ENCODE results near the gene FNDC1.

Gene FNDC1

DNA sequence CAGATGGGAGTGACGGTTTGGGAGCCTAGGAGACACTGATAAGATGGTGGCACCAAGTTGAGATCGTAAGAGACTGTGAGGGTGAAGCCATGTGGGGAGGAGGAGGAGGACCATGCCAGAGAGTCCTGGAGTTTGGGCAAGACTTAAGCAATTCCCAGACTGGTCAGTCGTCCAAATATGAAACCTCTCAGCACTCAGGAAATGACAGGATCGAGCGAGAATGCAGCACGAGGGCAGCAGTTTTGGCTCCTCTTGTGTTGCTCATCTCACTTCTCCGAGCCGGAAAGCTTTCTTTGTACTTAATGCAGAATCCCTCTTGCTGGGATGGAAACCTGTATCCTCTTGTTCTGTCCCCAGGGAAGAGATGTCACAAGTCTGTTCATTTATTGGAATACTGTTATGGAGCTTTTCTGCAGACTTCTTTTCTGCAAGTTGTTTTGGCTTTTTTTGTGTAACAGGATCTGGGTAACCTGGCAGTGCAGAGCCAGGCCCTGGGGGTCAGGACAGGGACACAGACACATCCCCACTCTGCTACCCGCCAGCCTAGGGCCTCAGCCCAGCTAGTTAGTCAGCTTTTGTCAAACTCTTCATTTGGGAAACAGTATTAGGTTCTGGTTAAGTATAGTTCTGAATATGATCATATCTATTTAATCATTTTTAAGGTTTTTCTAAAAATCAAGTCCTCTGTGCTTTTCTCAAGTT lies 34.3 kb downstream of the FNDC1 start:
- no peak overlapping the region for H3K27ac ChIP-seq
- TF ChIP-seq CTCF (IDR thresholded peaks at IDR 0.05) (no peak), ZFX (IDR thresholded peaks at IDR 0.05; ENCODE audit: borderline replicate concordance) (no peak)

DNA sequence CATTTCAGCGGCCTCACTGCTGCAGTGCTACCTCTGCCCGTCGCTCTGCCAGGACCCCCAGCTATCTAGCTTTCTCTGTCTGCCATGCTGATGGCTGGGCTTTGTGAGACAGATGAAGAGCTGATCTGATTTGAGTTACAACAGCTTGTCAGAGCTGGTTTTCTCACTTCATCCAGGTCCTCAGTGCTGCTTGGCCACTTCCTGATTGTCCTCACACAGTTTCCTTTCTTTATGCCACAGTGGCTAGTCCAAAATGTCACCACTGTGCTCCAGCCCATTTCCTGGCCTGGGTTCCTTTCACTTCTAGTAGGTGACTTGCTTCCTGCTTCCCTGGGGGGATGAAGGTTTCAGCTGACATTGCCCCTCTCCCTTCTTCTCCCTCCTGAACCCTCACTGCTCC lies 35.4 kb downstream of the FNDC1 start:
- TF ChIP-seq CTCF (IDR thresholded peaks at IDR 0.05) (no peak), ZFX (IDR thresholded peaks at IDR 0.05; ENCODE audit: borderline replicate concordance) (no peak)
- H3K27ac ChIP-seq, result no peak overlapping the region

DNA sequence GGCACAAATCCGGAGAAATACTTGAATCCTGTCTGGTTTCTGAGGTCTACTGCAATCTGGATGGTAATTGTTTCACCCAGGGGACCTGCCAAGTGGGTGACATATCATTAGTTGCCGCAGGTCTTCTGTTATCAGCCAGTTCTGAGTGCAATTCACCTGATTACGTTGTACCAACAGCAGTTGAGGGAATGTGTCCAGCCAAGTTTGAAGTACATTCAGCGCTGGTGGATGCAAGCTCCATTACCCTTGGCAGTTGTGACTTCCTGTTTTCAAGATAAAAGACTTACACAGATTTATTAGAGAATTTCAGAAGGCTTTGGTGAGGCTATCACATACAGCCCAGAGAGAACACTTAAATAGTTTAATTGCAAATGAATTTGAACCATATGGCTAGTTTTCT lies 42.8 kb downstream of the FNDC1 start:
- H3K27ac ChIP-seq, result no peak overlapping the region

DNA sequence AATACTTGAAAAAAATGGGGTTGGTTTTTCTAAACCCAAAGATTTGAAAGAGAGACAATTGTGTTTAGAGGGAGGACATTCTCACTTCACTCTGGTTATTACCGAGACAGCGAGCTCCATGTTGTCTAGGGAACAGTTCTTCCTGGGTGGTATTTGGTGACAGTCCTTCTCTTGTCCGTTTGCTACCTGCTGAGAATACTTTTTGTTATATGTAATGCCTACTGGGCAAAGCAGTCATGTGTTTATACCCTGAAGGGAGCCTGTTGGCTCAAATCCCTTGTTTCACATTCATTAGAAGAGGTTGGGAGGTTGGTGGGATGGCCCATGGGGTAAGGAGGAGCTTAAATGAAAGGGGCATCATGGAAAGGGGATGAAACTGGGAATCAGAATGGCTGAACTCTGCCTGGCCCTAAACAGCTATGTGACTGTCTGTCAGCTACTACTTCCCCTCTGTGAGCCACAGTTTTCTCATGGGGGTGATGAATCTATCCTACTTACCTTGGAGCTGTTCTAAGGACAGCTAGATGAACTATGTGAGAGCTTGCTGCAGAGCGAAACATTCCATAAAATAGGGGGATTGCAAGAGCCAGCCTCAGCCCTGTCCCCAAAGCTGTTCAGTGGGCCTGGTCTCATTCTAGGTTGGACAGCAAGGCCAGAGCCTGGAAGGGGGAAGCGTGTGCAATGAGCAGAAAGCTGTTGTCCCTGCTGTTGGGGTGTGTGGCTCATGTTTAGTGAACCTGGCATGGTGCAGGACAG lies 43.5 kb downstream of the FNDC1 start:
- H3K27ac ChIP-seq, result no peak overlapping the region
- TF ChIP-seq CTCF (IDR thresholded peaks at IDR 0.05), result no peak
- no peak for TF ChIP-seq ZFX (IDR thresholded peaks at IDR 0.05; ENCODE audit: borderline replicate concordance)

More for the DNA sequence above, 42.8 kb downstream of the FNDC1 start:
- no peak for TF ChIP-seq CTCF (IDR thresholded peaks at IDR 0.05)
- TF ChIP-seq ZFX (IDR thresholded peaks at IDR 0.05; ENCODE audit: borderline replicate concordance), result no peak

GRCh38 chr6:159213405-159213804 lies 44.2 kb downstream of the FNDC1 start:
- H3K27ac ChIP-seq, result no peak overlapping the region
- no peak for TF ChIP-seq ZFX (IDR thresholded peaks at IDR 0.05; ENCODE audit: borderline replicate concordance)
- TF ChIP-seq CTCF (IDR thresholded peaks at IDR 0.05), result no peak

GRCh38 chr6:159214281-159214680 lies 45.1 kb downstream of the FNDC1 start:
- H3K27ac ChIP-seq, result no peak overlapping the region
- no peak for TF ChIP-seq ZFX (IDR thresholded peaks at IDR 0.05; ENCODE audit: borderline replicate concordance)
- no peak for TF ChIP-seq CTCF (IDR thresholded peaks at IDR 0.05)
